HG03565 (cell line): Measurements from ENCODE around the gene GRN.
"Not testable (repeated sequence)": the region's sequence is repeated elsewhere in the genome, so short reads cannot be mapped to it uniquely, and the experiment has no call there.

Experiments
- ATAC-seq: cut with Tn5 transposase; IDR thresholded peaks from one replicate; pipeline ENCODE4 v1.9.1; 2021; ENCODE audit warnings: mild to moderate bottlenecking, moderate library complexity; ENCODE audit not compliant: unreplicated experiment

The GRN gene

GRCh38 chr17:44381810-44382305 is 36.8 kb downstream of the GRN start:
- no peak for ATAC-seq

GRCh38 chr17:44382917-44383316 is 37.8 kb downstream of the GRN start:
- ATAC-seq, result no peak

GRCh38 chr17:44383363-44383762 is 38.3 kb downstream of the GRN start:
- no peak for ATAC-seq

- ATAC-seq, result no peak
Observed at GRCh38 chr17:44383861-44384260, 38.8 kb downstream of the GRN start.

- no peak for ATAC-seq
Observed at GRCh38 chr17:44384281-44384822, 39.2 kb downstream of the GRN start.

GRCh38 chr17:44384823-44385286 is 39.8 kb downstream of the GRN start:
- ATAC-seq, result no peak

- ATAC-seq, result no peak
Observed at GRCh38 chr17:44385287-44386181, 40.4 kb downstream of the GRN start.

GRCh38 chr17:44386182-44386525 is 41.1 kb downstream of the GRN start:
- ATAC-seq, result no peak

GRCh38 chr17:44387804-44388203 is 42.7 kb downstream of the GRN start:
- ATAC-seq, result no peak

- no peak for ATAC-seq
Observed at GRCh38 chr17:44389281-44389680, 44.2 kb downstream of the GRN start, which contains the start of gene ITGA2B. Gene ITGA2B, minus strand, starts transcription at chr17:44389649. Its CDS starts 176 bp downstream, at chr17:44389473.

- no peak for ATAC-seq
Observed at GRCh38 chr17:44389723-44390202, 44.7 kb downstream of the GRN start.

- ATAC-seq, result no peak
Observed at GRCh38 chr17:44390250-44390870, 45.3 kb downstream of the GRN start.

GRCh38 chr17:44394112-44394511 is 49.0 kb downstream of the GRN start:
- not testable (repeated sequence) for ATAC-seq

GRCh38 chr17:44394833-44395232 is 49.7 kb downstream of the GRN start:
- ATAC-seq, result no peak

GRCh38 chr17:44396946-44397345 is 51.8 kb downstream of the GRN start:
- ATAC-seq, result no peak

- no peak for ATAC-seq
Observed at GRCh38 chr17:44397479-44398440, 52.7 kb downstream of the GRN start.

- no peak for ATAC-seq
Observed at GRCh38 chr17:44398692-44399691, 53.9 kb downstream of the GRN start.

- ATAC-seq, result no peak
Observed at GRCh38 chr17:44400226-44400847, 55.2 kb downstream of the GRN start.
